Measurements from ENCODE around the gene TNIK.
A peak's percentile ranks its signal among the peaks of the same experiment; 100 is the strongest.

The TNIK gene

GRCh38 chr3:171459942-171460724, at the start of gene TNIK:
TNIK (minus strand) TSS chr3:171460405; CDS start chr3:171460063, 342 bp downstream.
- peak; percentile 87 for DNase-seq (ENCODE audit: low spot score)

GRCh38 chr3:171508676-171509075, 48.5 kb upstream of the TNIK start:
- no peak for DNase-seq (ENCODE audit: low spot score)

GRCh38 chr3:171508206-171508605, 48.0 kb upstream of the TNIK start:
- DNase-seq (ENCODE audit: low spot score), result no peak

- DNase-seq (ENCODE audit: low spot score), result no peak
Measured at GRCh38 chr3:171506743-171507319, 46.6 kb upstream of the TNIK start.

- DNase-seq (ENCODE audit: low spot score), result no peak
Measured at GRCh38 chr3:171505822-171506333, 45.7 kb upstream of the TNIK start.

GRCh38 chr3:171504376-171504775, 44.2 kb upstream of the TNIK start:
- no peak for DNase-seq (ENCODE audit: low spot score)

GRCh38 chr3:171503817-171504216, 43.6 kb upstream of the TNIK start:
- DNase-seq (ENCODE audit: low spot score), result no peak

- no peak for DNase-seq (ENCODE audit: low spot score)
Measured at GRCh38 chr3:171498921-171499320, 38.7 kb upstream of the TNIK start.

- no peak for DNase-seq (ENCODE audit: low spot score)
Measured at GRCh38 chr3:171497468-171497867, 37.3 kb upstream of the TNIK start.

GRCh38 chr3:171495413-171495812, 35.2 kb upstream of the TNIK start:
- DNase-seq (ENCODE audit: low spot score), result no peak

- no peak for DNase-seq (ENCODE audit: low spot score)
Measured at GRCh38 chr3:171494457-171495109, 34.4 kb upstream of the TNIK start.

- DNase-seq (ENCODE audit: low spot score), result no peak
Measured at GRCh38 chr3:171491361-171491760, 31.2 kb upstream of the TNIK start.

GRCh38 chr3:171490901-171491300, 30.7 kb upstream of the TNIK start:
- no peak for DNase-seq (ENCODE audit: low spot score)

GRCh38 chr3:171489348-171489747, 29.1 kb upstream of the TNIK start:
- DNase-seq (ENCODE audit: low spot score), result no peak

- DNase-seq (ENCODE audit: low spot score), result no peak
Measured at GRCh38 chr3:171488479-171488878, 28.3 kb upstream of the TNIK start.

- DNase-seq (ENCODE audit: low spot score), result no peak
Measured at GRCh38 chr3:171487382-171487781, 27.2 kb upstream of the TNIK start.

- DNase-seq (ENCODE audit: low spot score), result no peak
Measured at GRCh38 chr3:171485338-171485737, 25.1 kb upstream of the TNIK start.

- DNase-seq (ENCODE audit: low spot score), result no peak
Measured at GRCh38 chr3:171481011-171481410, 20.8 kb upstream of the TNIK start.

- DNase-seq (ENCODE audit: low spot score), result no peak
Measured at GRCh38 chr3:171480526-171480925, 20.3 kb upstream of the TNIK start.

- DNase-seq (ENCODE audit: low spot score), result no peak
Measured at GRCh38 chr3:171476532-171477102, 16.4 kb upstream of the TNIK start.

GRCh38 chr3:171472552-171472951, 12.3 kb upstream of the TNIK start:
- no peak for DNase-seq (ENCODE audit: low spot score)

- no peak for DNase-seq (ENCODE audit: low spot score)
Measured at GRCh38 chr3:171470714-171471227, 10.6 kb upstream of the TNIK start.
